EH (cell line): ENCODE results near the gene CCDC14.
"Not testable (repeated sequence)": the region's sequence is repeated elsewhere in the genome, so short reads cannot be mapped to it uniquely, and the experiment has no call there.

Source experiments
- DNase-seq: peaks from one replicate; pipeline ENCODE4 v3.0.0-alpha.2; 2015; ENCODE audit warnings: low read depth

The CCDC14 gene

DNA sequence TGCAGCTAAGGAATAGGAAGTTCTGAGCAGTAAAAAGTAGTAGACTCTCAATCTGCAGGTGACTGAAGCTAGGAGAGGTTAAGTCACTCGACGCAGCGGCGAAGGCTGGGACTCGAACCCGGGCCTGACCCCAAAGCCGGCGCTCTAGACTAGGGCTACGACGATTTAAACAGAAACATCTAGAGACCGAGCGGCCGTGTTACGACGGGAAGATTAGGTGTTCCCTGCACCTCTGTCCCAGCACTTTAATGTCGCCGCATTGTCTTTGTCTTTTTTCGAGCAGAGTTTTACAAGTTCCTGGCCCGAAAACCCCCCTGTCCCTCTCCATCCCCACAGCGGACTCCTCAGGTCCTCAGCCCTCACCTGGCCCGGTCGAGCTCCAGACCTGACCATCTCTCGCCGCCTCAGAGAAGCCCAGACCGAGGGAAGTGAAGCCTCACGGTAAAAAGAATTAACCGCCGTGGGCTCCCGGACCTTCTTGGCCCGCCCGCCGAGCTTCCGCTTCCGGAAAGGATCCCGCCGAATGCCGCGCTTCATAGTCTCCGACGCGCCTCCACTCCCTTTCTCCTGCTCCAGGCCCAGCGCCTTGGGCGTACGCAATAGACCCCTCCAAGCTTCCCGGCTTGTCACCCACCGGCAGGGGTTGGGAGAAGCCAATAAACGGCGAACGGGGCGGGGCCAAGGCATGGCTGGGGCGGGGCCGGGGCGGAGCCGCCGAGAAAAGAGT, at the start of gene CCDC14:
CCDC14 (minus strand) TSS at position 449 of the 727 bp plus-strand sequence; CDS start at position 393, 56 bp downstream.
- DNase-seq, result peak; percentile 98

- DNase-seq, result peak; percentile 61
Measured at GRCh38 chr3:124008321-124008720, 47.3 kb upstream of the CCDC14 start.

DNA sequence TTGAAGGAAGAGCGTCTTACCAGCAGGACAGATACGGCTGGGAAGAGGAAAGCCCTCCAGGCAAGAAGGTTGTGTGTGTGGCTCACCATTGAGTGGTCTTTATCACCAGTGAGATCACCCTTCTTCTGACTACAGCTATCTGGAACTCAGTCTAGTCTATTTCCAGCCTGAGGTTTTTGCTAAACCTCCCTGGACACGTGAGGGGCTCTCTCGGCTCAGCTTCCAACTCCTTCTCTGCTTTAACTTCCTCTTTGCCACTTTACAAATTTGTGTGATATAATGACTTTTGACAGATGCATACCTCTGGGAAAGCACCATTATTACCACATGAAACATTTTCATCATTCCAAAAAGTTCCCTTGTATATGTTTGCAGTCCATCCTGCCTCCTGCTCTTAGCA, 46.2 kb upstream of the CCDC14 start:
- DNase-seq, result peak; percentile 94

DNA sequence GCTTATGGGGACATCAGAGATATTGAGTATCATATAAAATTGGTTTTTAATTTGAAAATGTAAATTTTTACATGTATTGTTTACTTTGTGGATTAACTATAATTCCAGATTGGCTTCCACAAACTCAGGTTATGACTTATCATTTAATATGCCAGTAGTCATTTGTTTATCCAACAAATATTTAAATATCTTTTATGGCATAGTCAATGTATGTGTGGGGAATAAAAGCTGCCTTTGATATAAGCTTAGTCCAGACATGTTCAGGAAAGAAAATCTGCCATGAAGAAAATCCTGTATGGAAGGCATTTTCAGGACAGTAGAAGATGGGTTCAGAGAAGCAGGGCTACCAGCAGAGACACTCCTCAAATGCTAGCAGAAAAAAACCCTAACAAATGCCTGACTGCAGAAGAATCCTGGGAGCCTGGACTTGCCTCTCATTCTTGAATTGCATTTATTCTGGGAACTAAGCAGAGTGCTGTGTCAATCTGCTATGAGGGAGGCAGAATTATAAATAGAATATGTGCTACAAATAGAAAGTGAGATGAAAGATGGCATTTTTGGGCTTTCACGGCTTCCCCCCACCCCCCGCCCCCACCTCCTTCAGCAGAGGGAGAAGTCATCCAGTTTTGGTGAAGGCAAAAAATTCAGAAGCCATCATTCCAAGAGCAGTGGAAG, 41.5 kb upstream of the CCDC14 start:
- peak; percentile 60 for DNase-seq

DNA sequence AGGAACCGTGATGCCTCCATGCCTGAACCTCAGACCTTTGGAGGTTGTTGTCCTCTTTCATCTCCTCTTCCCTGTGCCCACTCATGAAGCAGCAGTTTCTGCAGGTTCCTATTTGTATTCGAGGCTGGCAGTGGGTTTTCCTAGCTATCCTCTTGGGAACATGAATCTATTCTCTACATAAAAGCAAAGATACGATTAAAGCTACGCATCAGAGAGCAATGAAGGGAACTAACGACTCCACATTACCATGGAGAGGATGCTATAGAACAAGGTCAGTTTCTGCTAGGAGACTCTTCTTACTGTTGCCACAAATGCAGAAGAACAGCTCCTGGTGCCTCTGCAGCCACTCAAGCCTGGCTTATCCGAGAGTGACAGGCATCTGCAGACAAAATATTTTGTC, 40.3 kb upstream of the CCDC14 start:
- not testable (repeated sequence) for DNase-seq

GRCh38 chr3:123997543-123997942, 36.5 kb upstream of the CCDC14 start:
- peak; percentile 69 for DNase-seq

DNA sequence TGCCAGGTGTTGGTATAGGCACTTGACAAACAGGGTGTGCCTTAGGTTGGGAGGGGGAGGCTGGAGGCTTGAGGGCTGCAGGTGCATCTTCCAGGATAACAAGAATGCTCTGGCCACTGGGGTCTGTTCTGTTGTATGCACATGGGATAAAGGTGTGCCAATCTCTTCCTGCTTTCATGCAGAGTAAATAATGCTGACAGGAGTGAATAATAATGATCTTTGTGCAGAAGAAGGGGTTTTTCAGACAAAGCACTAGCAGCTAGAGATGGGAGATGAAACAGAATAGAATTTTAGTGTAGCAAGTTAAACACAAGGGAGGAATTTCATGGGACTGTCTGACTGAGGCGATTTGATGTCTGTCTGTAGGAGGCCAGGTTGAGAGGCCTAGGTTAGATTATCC, 32.8 kb upstream of the CCDC14 start:
- no peak for DNase-seq

- not testable (repeated sequence) for DNase-seq
Measured at GRCh38 chr3:123991730-123992588, 30.9 kb upstream of the CCDC14 start, which contains the start of gene ROPN1. Gene ROPN1, minus strand, starts transcription at chr3:123992124. Its CDS starts 11,643 bp downstream, at chr3:123980481.

- DNase-seq, result no peak
Measured at GRCh38 chr3:123986427-123986826, 25.4 kb upstream of the CCDC14 start.

DNA sequence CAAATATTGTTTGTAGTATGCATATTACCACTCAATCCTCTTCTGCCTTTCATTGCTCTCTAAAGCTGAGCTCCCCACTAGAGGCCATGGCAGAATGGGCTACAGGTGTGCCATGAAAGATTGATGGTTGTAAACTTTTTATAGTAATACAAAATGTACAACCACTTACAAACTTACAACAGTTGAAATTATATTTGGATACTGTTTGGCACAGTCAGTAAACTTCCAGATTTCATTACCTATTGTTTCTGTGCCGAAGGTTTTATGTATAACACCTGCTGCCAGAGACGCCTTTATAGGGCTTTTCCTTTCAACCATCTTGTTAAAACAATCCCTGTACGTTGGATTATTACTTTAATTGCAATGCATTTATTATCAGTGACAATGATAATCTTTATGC, 23.9 kb upstream of the CCDC14 start:
- no peak for DNase-seq

GRCh38 chr3:123984350-123984749, 23.3 kb upstream of the CCDC14 start:
- DNase-seq, result no peak

- not testable (repeated sequence) for DNase-seq
Measured at GRCh38 chr3:123981317-123981716, 20.3 kb upstream of the CCDC14 start.

DNA sequence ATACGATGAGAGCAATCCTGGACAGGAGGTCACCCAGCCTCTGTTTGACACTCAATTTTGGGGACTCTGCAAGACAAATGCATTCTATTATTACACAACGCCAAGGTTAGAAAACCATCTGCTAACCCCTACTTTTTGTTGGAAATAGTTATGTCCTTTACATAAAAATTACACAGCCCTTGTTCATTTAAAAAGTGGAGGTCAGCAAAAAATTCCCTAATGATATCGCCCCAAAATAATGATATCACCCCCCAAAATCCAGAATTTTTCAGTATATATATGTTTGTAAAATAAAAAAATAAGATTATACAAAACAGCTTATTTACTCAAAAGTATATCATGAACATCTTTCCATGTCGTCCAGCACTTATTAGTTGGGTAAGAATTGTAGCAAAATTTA, 19.5 kb upstream of the CCDC14 start:
- no peak for DNase-seq

GRCh38 chr3:123979525-123980501, 18.8 kb upstream of the CCDC14 start:
- DNase-seq, result peak; percentile 67

DNA sequence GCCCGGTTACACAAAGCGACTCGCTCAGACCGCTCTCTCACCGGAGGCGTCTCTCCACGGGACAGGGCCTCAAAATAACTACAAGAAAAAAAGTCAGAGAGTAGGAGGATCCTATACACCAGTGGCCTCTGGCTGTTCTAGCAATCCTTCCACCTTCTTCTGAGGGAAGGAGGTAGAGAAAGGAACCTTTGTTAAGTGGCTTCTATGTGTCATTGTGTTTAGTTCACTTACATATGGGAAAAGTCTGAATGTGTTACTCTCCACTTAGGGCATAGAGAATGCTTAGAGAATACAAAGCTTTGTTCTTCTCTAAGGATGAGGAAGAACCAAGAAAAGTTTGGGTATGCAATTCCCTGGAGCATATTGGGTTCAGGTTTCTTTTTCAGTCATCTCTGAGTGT, 15.9 kb upstream of the CCDC14 start:
- not testable (repeated sequence) for DNase-seq

DNA sequence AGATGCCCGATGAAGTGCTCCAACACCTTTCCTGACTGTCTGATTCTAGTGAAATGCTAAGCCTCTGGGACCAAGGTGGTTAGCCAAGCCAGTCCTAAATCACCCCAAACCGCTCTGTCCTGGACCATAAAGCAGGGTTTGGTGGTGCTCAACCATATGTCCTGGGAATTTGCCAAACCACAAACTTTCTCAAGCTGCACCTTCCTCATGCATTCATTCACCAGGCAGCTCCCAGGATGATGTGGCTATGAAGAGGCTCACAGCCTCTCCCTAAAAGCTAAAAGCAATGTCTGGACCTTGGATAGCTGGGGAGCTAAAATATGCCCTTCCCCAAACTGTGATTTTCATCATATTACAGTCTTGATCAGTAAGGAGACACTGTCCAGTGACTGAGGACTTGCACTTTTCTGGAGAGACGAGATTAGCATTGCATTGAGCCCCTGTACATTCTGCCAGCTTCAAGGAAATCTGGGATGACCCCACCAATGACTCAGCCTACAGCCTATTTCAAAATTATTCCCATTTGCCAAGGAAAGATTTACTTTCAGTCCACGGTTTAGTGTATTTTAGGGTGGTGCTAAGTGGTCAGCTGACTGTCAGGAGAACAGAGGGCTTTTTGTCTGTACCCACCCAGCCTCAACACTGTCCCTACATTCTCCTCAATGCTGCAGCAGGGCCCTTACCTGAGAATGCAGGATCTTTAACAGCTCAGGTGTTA, 15.3 kb upstream of the CCDC14 start:
- peak; percentile 43 for DNase-seq

DNA sequence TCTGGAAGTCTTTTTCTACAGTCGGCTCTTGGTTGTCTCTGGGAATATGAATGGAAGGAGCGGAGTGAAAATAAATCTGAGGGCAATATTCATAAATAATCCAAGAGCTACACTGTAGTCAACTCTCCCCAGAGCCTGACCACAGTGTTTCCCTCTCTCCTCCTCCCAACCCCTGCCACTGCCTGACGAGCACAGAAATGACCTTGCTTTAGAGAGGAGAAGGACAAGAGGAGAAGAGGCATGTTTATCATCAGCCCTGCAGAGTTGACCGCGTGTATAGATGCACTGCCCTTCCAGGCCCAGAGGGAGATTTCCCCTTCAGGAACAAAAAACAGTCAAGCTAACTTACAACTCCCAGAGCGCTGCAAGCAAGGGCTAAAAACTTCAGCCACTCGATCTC, 14.0 kb upstream of the CCDC14 start:
- DNase-seq, result not testable (repeated sequence)

DNA sequence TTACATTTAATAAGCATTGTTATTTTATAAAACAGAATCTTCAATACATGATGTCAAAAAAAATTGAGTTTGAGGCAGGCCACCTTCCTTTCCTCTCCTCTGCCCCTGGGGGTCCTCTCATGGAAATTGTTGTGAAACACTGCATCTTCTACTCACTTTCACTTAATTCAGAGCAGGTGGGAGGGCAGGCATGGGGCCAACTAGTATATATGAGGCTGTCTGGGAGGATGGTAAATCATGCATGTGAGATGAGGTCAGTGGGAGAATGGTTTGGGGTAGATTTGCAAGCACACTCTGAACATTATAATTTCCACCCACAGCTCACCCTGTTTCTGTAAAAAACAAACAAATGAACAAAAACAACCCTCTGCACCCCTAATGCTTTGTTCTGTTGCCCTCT, 10.4 kb upstream of the CCDC14 start:
- DNase-seq, result no peak

GRCh38 chr3:123967260-123967659, 6.2 kb upstream of the CCDC14 start:
- not testable (repeated sequence) for DNase-seq

DNA sequence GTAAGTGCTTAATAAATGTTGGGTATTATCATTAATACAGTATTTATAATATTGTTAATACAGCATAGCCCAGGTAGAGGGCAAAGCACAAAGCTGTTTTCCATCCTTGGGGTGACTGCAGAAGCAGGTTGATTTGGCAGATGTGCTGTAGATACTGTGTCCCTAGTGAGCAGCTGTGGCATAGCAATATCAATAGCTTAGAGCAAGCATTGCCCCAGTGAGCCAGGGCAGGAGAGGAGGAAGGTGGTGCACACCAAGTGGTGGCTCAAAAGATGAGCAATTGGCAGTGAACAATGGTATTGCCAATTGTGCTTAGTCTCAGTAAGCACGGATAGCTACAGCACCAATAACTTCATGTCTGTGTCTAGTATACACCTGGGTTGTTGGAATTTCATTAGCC, 5.8 kb upstream of the CCDC14 start:
- DNase-seq, result not testable (repeated sequence)

DNA sequence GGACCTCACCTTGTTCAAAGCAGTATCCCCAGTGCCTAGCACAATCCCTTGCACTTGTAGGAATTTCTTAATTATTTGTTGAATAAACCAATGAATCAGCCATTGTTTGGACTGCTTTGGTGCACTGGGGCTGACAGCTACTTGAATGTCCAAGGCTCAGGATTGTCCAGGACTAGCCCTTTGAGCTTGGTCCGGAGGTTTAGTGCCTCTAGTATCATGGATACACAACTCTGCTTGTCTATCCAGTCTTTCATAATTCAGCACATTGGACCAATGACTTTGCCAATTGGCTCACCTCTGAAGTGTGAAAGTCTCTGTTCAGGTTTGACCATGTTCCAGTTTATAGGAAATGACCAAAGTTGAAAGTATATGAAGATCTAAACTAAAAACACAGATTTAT, 3.8 kb upstream of the CCDC14 start:
- DNase-seq, result not testable (repeated sequence)
